GM12878 (cell line): ENCODE data around the gene CSDE1. TPM values are rescaled to one million over a fixed set of nuclear protein-coding genes. Genes with fewer than 3 reads are reported as not detected.
"Not testable (repeated sequence)": the region's sequence is repeated elsewhere in the genome, so short reads cannot be mapped to it uniquely, and the experiment has no call there.

Experiments
- ATAC-seq: fragments of 200-7000 bp; cut with Tn5 transposase; 3 replicates; pipeline ENCODE4 v1.9.1; 2020; ENCODE audit warnings: mild to moderate bottlenecking, moderate library complexity
- BruUV-seq: library from RNA; stranded (reverse); fragments of 400-500 nt; replicated peaks from 2 replicates; lab custom pipeline; 2021; lab: Mats Ljungman, UMichigan
- CTCF ChIA-PET: fragments of 300-600 bp; sonication (Branson Sonifier 250); formaldehyde crosslinking; extraction: SDS; loops from one replicate; lab custom pipeline; 2021; ENCODE audit warnings: inconsistent platforms; lab: Yijun Ruan, JAX
- POLR2A ChIA-PET: fragments of 350-600 bp; formaldehyde crosslinking; extraction: SDS; loops from one replicate; lab custom pipeline; 2021; ENCODE audit warnings: inconsistent platforms; lab: Charles Lee
- RAD21 ChIA-PET: fragments of 300-600 bp; sonication (Branson Sonifier 250); formaldehyde crosslinking; loops from one replicate; lab custom pipeline; 2023; ENCODE audit warnings: antibody characterized with exemption; ENCODE audit not compliant: unreplicated experiment; lab: Charles Lee
- SMC1A ChIA-PET: fragments of 300-600 bp; sonication (Branson Sonifier 250); formaldehyde crosslinking; loops from one replicate; lab custom pipeline; 2023; ENCODE audit not compliant: unreplicated experiment, uncharacterized antibody; lab: Charles Lee
- DNase-seq: peaks from one replicate; pipeline ENCODE4 v3.0.0-alpha.2; 2011; ENCODE audit warnings: low read depth, low spot score
- FAIRE-seq: peaks from 3 replicates; lab custom pipeline; 2011; peaks lifted over from hg19 to GRCh38; lab: Jason Lieb, UNC
- H2AFZ ChIP-seq: 2 replicates; pipeline ENCODE4 v1.6.0; 2011; ENCODE audit warnings: low read depth, low read length, control low read depth; ENCODE audit not compliant: control insufficient read depth
- H3K27ac ChIP-seq: 2 replicates; pipeline ENCODE4 v1.5.1; 2011; ENCODE audit warnings: control low read depth; ENCODE audit not compliant: control insufficient read depth, insufficient read depth
- H3K27me3 ChIP-seq, 2 experiments: replicated peaks in 1 of 2; 2 replicates each; pipeline versions ENCODE4 v1.6.0 to v1.6.1; 2011; ENCODE audit warnings: low read length in 1 of 2; ENCODE audit not compliant: control insufficient read depth in 2 of 2, insufficient read depth in 2 of 2
- H3K36me3 ChIP-seq, 2 experiments: 2 replicates each; pipeline ENCODE4 v1.5.1; 2011; ENCODE audit warnings: low read length in 1 of 2; ENCODE audit not compliant: control insufficient read depth in 2 of 2, insufficient read depth in 2 of 2
- H3K4me1 ChIP-seq: 2 replicates; pipeline ENCODE4 v1.6.1; 2011; ENCODE audit warnings: mild to moderate bottlenecking, low read length, moderate library complexity, mixed read lengths; ENCODE audit not compliant: control insufficient read depth, insufficient read depth
- H3K4me2 ChIP-seq: 2 replicates; pipeline ENCODE4 v1.6.0; 2011; ENCODE audit warnings: control low read depth; ENCODE audit not compliant: control insufficient read depth, insufficient read depth
- H3K4me3 ChIP-seq: fragments of 200-600 bp; sonication (generic); 2 replicates; pipeline ENCODE4 v1.5.1; 2016
- H3K79me2 ChIP-seq: 2 replicates; pipeline ENCODE4 v1.6.0; 2011; ENCODE audit warnings: low read length; ENCODE audit not compliant: control insufficient read depth, insufficient read depth
- H3K9ac ChIP-seq: 2 replicates; pipeline ENCODE4 v1.8.0; 2011; ENCODE audit warnings: low read length, control low read depth, mixed read lengths; ENCODE audit not compliant: control insufficient read depth, insufficient read depth
- H3K9me3 ChIP-seq: replicated peaks from 3 replicates; pipeline ENCODE4 v1.5.1; 2011; ENCODE audit warnings: mild to moderate bottlenecking, low read length; ENCODE audit not compliant: control insufficient read depth, insufficient read depth
- H4K20me1 ChIP-seq: 2 replicates; pipeline ENCODE4 v1.6.0; 2011; ENCODE audit not compliant: control insufficient read depth, insufficient read depth
- BRCA1 ChIP-seq: IDR thresholded peaks from 2 replicates; pipeline ENCODE4 v1.6.1; 2011; ENCODE audit warnings: low read depth, low read length, improper control_type of control experiment
- SIX5 ChIP-seq: IDR thresholded peaks from 2 replicates; pipeline ENCODE4 v1.6.1; 2011; ENCODE audit warnings: mild to moderate bottlenecking, low read depth, low read length, moderate library complexity; ENCODE audit not compliant: severe bottlenecking
- SUPT20H ChIP-seq: IDR thresholded peaks from 2 replicates; pipeline ENCODE4 v1.6.1; 2011; ENCODE audit warnings: low read depth, mild to moderate bottlenecking, low read length, moderate library complexity, borderline replicate concordance; ENCODE audit not compliant: control insufficient read depth
- ZSCAN29 ChIP-seq: fragments of 450-650 bp; IDR thresholded peaks from 2 replicates; pipeline ENCODE4 v1.6.1; 2017; ENCODE audit warnings: mild to moderate bottlenecking, moderate library complexity
- WGBS: methylation state at CpG from one replicate; pipeline ENCODE4 v1.1.6; 2016; ENCODE audit warnings: low lambda C conversion rate; ENCODE audit not compliant: insufficient replicate concordance, insufficient coverage; ENCODE audit errors: missing lambda C conversion rate; 5-methylcytosine and 5-hydroxymethylcytosine counted together
- in situ Hi-C: fragments of 300-500 bp; cut with MboI; formaldehyde crosslinking; loops from 9 replicates; pipeline ENCODE4 v1.14.3; 2018; ENCODE audit warnings: mixed read lengths
- intact Hi-C: fragments of 100-400 bp; cut with micrococcal nuclease; formaldehyde crosslinking; loops from one replicate; pipeline ENCODE4 v1.14.2; 2022; ENCODE audit not compliant: unreplicated experiment
- polyA plus RNA-seq, 11 experiments: library from polyadenylated mRNA; depleted of rRNA in 4 of 11; unstranded in 6 of 11; stranded (reverse) in 5 of 11; fragments of >200 nt; fragmentation: Nextera tagmentation in 4 of 11; fragmentation: Illumina TruSeq in 1 of 11; extraction: Ambion mirVana in 4 of 11; extraction: Trizol in 1 of 11; gene quantifications; 1 replicate in 1 of 11; 2 replicates in 10 of 11; pipeline versions ENCODE4 v1.2.1 to v1.2.3, GENCODE V29; 2011 to 2016; ENCODE audit warnings: inconsistent platforms in 2 of 11, missing spikeins in 2 of 11, low read depth in 1 of 11
- total RNA-seq, 4 experiments: library from RNA; depleted of rRNA in 3 of 4; stranded (reverse); fragments of >200 nt in 3 of 4; fragmentation: Illumina TruSeq in 1 of 4; extraction: Trizol in 1 of 4; gene quantifications; 2 replicates each; pipeline versions ENCODE4 v1.2.1 to v1.2.3, GENCODE V29; 2013 to 2021
- TF ChIP-seq, protein P1 (sequence below): IDR thresholded peaks from 2 replicates; pipeline ENCODE4 v1.6.1; 2012; ENCODE audit warnings: low read length, inconsistent platforms

CSDE1 gene
- total and polyA plus RNA-seq, 10 of the 15 experiments (the other 5 are each of a cell fraction or from before 2014, with no cell fraction given) = 130 to 390 (median 246) TPM

DNA sequence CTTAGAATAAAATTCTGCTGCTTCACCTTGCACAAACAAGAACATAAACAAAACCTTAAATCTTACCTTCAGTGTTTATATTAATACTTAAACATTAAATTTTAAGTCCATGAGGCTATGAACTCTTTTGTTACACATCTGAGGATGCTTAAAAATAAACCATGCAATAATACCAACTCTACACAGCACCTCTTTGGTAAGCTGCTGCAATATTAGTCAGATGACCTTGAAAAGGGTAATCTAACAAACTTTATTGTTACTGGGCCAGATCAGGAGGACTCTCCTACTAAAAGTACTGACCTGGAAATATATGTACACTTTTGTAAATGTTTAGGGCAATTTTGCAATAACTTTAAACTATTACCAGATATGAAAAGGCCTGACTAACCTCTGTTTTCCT lies 21.9 kb upstream of the CSDE1 start:
- no peaks in the 10 kb centered on the region; the same call in 1 of the 2 replicates for H3K4me1 ChIP-seq
- ChIA-PET CTCF (interaction anchor here (1.3 kb wide), 1 partner anchor 108 kb away, joined by 4 read pairs; no protein-coding TSS in a partner anchor), POLR2A (interaction anchor here (1.0 to 1.6 kb wide), 3 partner anchors 24 to 198 kb away, joined by 3 to 7 read pairs (median 4); partner anchors contain the start of genes BCAS2 and NRAS)
- H3K9ac ChIP-seq = peak overlapping the region; percentile 94
- peak overlapping the region; percentile 99; the same call in 1 of the 2 replicates for H2AFZ ChIP-seq
- H3K27ac ChIP-seq = peak overlapping the region; percentile 91
- TF ChIP-seq, protein P1, sequence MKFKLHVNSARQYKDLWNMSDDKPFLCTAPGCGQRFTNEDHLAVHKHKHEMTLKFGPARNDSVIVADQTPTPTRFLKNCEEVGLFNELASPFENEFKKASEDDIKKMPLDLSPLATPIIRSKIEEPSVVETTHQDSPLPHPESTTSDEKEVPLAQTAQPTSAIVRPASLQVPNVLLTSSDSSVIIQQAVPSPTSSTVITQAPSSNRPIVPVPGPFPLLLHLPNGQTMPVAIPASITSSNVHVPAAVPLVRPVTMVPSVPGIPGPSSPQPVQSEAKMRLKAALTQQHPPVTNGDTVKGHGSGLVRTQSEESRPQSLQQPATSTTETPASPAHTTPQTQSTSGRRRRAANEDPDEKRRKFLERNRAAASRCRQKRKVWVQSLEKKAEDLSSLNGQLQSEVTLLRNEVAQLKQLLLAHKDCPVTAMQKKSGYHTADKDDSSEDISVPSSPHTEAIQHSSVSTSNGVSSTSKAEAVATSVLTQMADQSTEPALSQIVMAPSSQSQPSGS = no peak
- no peak for TF ChIP-seq ZSCAN29
- no peak for TF ChIP-seq SIX5
- no peak for TF ChIP-seq BRCA1
- TF ChIP-seq SUPT20H = no peak
- TF ChIP-seq, all 136 proteins: peak for 0
- Histone ChIP-seq H3K4me2 (peak overlapping the region; percentile 89), H3K36me3 (peaks cover 0 to 11% of the 10 kb centered on the region in 2 experiments; a peak in 2 of 4 replicates), H3K4me3 (peak overlapping the region; percentile 87), H3K79me2 (peaks cover 17% of the 10 kb centered on the region), H3K27me3 (no peaks in the 10 kb centered on the region), H4K20me1 (no peaks in the 10 kb centered on the region), H3K9me3 (no peaks in the 10 kb centered on the region)
- in situ Hi-C loops (no loop called here), intact Hi-C loops (loop anchor here (1.0 kb wide), 1 partner anchor 21 kb away; no protein-coding TSS in a partner anchor)
- DNase-seq (no peak), FAIRE-seq (no peak), ATAC-seq (no peak)
- no TSS peak for BruUV-seq
- RAD21 ChIA-PET = interaction anchor here (0.7 to 1.3 kb wide), 3 partner anchors 8 to 64 kb away, joined by 3 to 4 read pairs (median 4); no protein-coding TSS in a partner anchor
- SMC1A ChIA-PET = interaction anchor here (0.6 to 3.1 kb wide), 3 partner anchors 8 to 63 kb away, joined by 3 to 12 read pairs (median 3); partner anchors contain the start of gene NRAS

DNA sequence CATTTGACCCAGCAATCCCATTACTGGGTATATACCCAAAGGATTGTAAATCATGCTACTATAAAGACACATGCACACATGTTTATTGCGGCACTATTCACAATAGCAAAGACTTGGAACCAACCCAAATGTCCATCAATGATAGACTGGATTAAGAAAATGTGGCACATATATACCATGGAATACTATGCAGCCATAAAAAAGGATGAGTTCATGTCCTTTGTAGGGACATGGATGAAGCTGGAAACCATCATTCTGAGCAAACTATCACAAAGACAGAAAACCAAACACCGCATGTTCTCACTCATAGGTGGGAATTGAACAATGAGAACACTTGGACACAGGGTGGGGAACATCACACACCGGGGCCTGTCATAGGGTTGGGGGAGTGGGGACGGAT lies 18.9 kb upstream of the CSDE1 start:
- H3K27ac ChIP-seq, H3K27me3 ChIP-seq, ATAC-seq, FAIRE-seq, H3K9me3 ChIP-seq, SMC1A ChIA-PET, H3K4me2 ChIP-seq, DNase-seq, H3K9ac ChIP-seq, CTCF ChIA-PET, H4K20me1 ChIP-seq, intact Hi-C loops, BruUV-seq, H3K4me3 ChIP-seq, in situ Hi-C loops, H3K4me1 ChIP-seq, RAD21 ChIA-PET, H2AFZ ChIP-seq, POLR2A ChIA-PET: not testable (repeated sequence)
- Histone ChIP-seq H3K79me2 (peaks cover 17% of the 10 kb centered on the region), H3K36me3 (peaks cover 0 to 11% of the 10 kb centered on the region in 2 experiments; a peak in 2 of 4 replicates)
- 96% methylated on average over 4 of the region's 4 CpGs for WGBS
